ENCODE results near the gene ZNF444.
"Not testable (repeated sequence)": the region's sequence is repeated elsewhere in the genome, so short reads cannot be mapped to it uniquely, and the experiment has no call there.

- not testable (repeated sequence) for TF ChIP-seq POLR2AphosphoS5, POLR2A (IDR thresholded peaks at IDR 0.05; ENCODE audit: low read depth, low read length)
Observed at GRCh38 chr19:56210036-56210435, 68.9 kb downstream of the ZNF444 start.
